Measurements from ENCODE around the gene CCDC69. TPM values are rescaled to one million over a fixed set of nuclear protein-coding genes. Genes with fewer than 3 reads are reported as not detected.

Gene CCDC69
- total RNA-seq, 1 donor from 2014 or later = 3.4 TPM

- no peak for DNase-seq (ENCODE audit: low read depth)
- H3K4me3 ChIP-seq (ENCODE audit: low read depth, low read length) = peak overlapping the region; percentile 71
- no peak for TF ChIP-seq CTCF (conservative IDR thresholded peaks at IDR 0.05; ENCODE audit: low read depth, low read length)
These were observed 974 bp downstream of the CCDC69 start for GRCh38 chr5:151222790-151223446.

GRCh38 chr5:151222054-151222789 is 1.7 kb downstream of the CCDC69 start:
- no peak for DNase-seq (ENCODE audit: low read depth)
- TF ChIP-seq CTCF (conservative IDR thresholded peaks at IDR 0.05; ENCODE audit: low read depth, low read length) = no peak

GRCh38 chr5:151221574-151221973 is 2.3 kb downstream of the CCDC69 start:
- TF ChIP-seq CTCF (conservative IDR thresholded peaks at IDR 0.05; ENCODE audit: low read depth, low read length) = no peak
- no peak overlapping the region for H3K4me3 ChIP-seq (ENCODE audit: low read depth, low read length)
- DNase-seq (ENCODE audit: low read depth) = no peak

More at GRCh38 chr5:151222054-151222789, 1.7 kb downstream of the CCDC69 start:
- H3K4me3 ChIP-seq (ENCODE audit: low read depth, low read length) = no peak overlapping the region

GRCh38 chr5:151219789-151220188 is 4.1 kb downstream of the CCDC69 start:
- peak; percentile 43 for TF ChIP-seq CTCF (conservative IDR thresholded peaks at IDR 0.05; ENCODE audit: low read depth, low read length)
- DNase-seq (ENCODE audit: low read depth) = no peak

GRCh38 chr5:151219138-151219537 is 4.8 kb downstream of the CCDC69 start:
- TF ChIP-seq CTCF (conservative IDR thresholded peaks at IDR 0.05; ENCODE audit: low read depth, low read length) = no peak
- H3K4me3 ChIP-seq (ENCODE audit: low read depth, low read length) = no peak overlapping the region
- DNase-seq (ENCODE audit: low read depth) = no peak

More at GRCh38 chr5:151219789-151220188, 4.1 kb downstream of the CCDC69 start:
- H3K4me3 ChIP-seq (ENCODE audit: low read depth, low read length) = no peak overlapping the region

- no peak for DNase-seq (ENCODE audit: low read depth)
- H3K4me3 ChIP-seq (ENCODE audit: low read depth, low read length) = no peak overlapping the region
- TF ChIP-seq CTCF (conservative IDR thresholded peaks at IDR 0.05; ENCODE audit: low read depth, low read length) = no peak
These were observed 5.7 kb downstream of the CCDC69 start for GRCh38 chr5:151218177-151218576.

All from epithelial cell of proximal tubule (primary cell).